ENCODE data around the gene HHIPL1. TPM values are rescaled to one million over a fixed set of nuclear protein-coding genes. Genes with fewer than 3 reads are reported as not detected.

Gene HHIPL1
- total RNA-seq, 1 donor from 2014 or later, result 0.32 TPM

DNA sequence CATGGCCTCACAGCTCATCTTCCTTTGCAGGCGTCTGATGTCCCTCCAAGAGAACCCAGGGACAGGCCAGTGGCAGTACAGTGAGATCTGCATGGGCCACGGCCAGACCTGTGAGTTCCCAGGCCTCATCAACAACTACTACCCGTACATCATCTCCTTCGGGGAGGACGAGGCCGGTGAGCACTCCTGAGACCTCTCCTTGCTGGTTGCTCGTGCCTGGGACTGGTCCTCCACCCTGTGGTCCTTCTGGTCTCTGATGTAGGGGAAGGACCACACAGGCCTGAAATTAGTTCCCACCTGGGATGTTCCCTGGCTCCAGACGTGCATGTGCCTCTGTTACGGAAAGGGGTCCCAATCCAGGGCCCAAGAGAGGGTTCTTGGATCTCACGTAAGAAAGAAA is 17.9 kb downstream of the HHIPL1 start:
- Histone ChIP-seq H3K4me1 (peaks cover 49% of the 10 kb centered on the region), H3K27me3 (no peaks in the 10 kb centered on the region), H4K20me1 (ENCODE audit: low read depth) (peaks cover 3% of the 10 kb centered on the region), H3K4me2 (no peak overlapping the region), H3K79me2 (ENCODE audit: low read depth) (no peaks in the 10 kb centered on the region), H3F3A (ENCODE audit: low read depth) (peaks cover 42% of the 10 kb centered on the region), H3K36me3 (no peaks in the 10 kb centered on the region), H3K9me3 (ENCODE audit: low read depth) (no peaks in the 10 kb centered on the region), H3K27ac (no peak overlapping the region), H2AFZ (replicated peaks) (no peak overlapping the region), H3K4me3 (no peak overlapping the region), H3K9ac (no peak overlapping the region)
- TF ChIP-seq, protein P1, sequence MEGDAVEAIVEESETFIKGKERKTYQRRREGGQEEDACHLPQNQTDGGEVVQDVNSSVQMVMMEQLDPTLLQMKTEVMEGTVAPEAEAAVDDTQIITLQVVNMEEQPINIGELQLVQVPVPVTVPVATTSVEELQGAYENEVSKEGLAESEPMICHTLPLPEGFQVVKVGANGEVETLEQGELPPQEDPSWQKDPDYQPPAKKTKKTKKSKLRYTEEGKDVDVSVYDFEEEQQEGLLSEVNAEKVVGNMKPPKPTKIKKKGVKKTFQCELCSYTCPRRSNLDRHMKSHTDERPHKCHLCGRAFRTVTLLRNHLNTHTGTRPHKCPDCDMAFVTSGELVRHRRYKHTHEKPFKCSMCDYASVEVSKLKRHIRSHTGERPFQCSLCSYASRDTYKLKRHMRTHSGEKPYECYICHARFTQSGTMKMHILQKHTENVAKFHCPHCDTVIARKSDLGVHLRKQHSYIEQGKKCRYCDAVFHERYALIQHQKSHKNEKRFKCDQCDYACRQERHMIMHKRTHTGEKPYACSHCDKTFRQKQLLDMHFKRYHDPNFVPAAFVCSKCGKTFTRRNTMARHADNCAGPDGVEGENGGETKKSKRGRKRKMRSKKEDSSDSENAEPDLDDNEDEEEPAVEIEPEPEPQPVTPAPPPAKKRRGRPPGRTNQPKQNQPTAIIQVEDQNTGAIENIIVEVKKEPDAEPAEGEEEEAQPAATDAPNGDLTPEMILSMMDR (IDR thresholded peaks at IDR 0.05), result no peak
- TF ChIP-seq EZH2 (IDR thresholded peaks at IDR 0.05), result no peak
- TF ChIP-seq EZH2phosphoT487 (IDR thresholded peaks at IDR 0.05), result no peak
- H3K4me3 Mint-ChIP-seq, result no peak overlapping the region
- peaks cover 19% of the 10 kb centered on the region for H3K27me3 Mint-ChIP-seq (ENCODE audit: insufficient read depth, low read depth)
- peaks cover 3% of the 10 kb centered on the region for H3K9me3 Mint-ChIP-seq
- H3K27ac Mint-ChIP-seq, result peak overlapping the region; percentile 100
- peaks cover 2% of the 10 kb centered on the region for H3K36me3 Mint-ChIP-seq
- peaks cover 84% of the 10 kb centered on the region for H3K4me1 Mint-ChIP-seq
- no peak for DNase-seq (ENCODE audit: low spot score)

DNA sequence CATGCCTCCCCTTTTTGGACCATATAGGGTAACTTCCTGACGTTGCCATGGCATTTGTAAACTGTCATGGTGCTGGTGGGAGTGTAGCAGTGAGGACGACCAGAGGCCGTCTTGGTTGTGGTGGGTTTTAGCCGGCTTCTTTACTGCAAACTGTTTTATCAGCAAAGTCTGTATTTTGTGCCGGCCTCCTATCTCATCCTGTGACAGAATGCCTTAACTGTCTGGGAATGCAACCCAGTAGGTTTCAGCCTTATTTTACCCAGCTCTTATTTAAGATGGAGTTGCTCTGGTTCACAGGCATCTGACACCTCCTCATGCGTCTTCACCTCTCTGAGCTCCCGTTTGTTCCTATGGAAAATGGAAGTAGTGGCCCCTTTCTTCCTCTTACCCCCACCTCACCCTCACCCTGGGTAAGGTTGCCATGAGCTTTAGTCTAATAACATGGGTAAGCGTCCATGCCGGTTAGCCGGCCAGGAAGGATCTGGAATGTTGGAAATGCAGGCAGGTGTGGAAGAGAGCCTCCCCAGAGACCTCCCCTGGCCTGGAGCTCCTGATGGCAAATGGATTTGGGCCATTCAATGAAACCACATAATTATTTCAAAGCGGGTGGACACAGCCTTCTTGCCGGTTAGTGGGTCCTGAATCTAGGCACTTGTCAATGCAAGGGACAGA is 18.6 kb downstream of the HHIPL1 start:
- Histone ChIP-seq H4K20me1 (ENCODE audit: low read depth) (peaks cover 3% of the 10 kb centered on the region), H3K27me3 (no peaks in the 10 kb centered on the region), H3K36me3 (no peaks in the 10 kb centered on the region), H3K79me2 (ENCODE audit: low read depth) (no peaks in the 10 kb centered on the region), H3K9me3 (ENCODE audit: low read depth) (no peaks in the 10 kb centered on the region), H3K4me3 (no peak overlapping the region), H3K9ac (no peak overlapping the region), H3K4me2 (peak overlapping the region; percentile 69), H3F3A (ENCODE audit: low read depth) (peaks cover 35% of the 10 kb centered on the region), H3K4me1 (peaks cover 55% of the 10 kb centered on the region), H2AFZ (replicated peaks) (no peak overlapping the region), H3K27ac (no peak overlapping the region)
- DNase-seq (ENCODE audit: low spot score), result no peak
- H3K9me3 Mint-ChIP-seq, result peaks cover 3% of the 10 kb centered on the region
- TF ChIP-seq EZH2phosphoT487 (IDR thresholded peaks at IDR 0.05) (no peak), EZH2 (IDR thresholded peaks at IDR 0.05) (no peak)
- TF ChIP-seq, protein P1 (IDR thresholded peaks at IDR 0.05), result no peak
- H3K36me3 Mint-ChIP-seq, result peaks cover 2% of the 10 kb centered on the region
- H3K4me3 Mint-ChIP-seq, result peak overlapping the region; percentile 59
- peaks cover 22% of the 10 kb centered on the region for H3K27me3 Mint-ChIP-seq (ENCODE audit: insufficient read depth, low read depth)
- H3K27ac Mint-ChIP-seq, result peak overlapping the region; percentile 100
- peaks cover 86% of the 10 kb centered on the region for H3K4me1 Mint-ChIP-seq

DNA sequence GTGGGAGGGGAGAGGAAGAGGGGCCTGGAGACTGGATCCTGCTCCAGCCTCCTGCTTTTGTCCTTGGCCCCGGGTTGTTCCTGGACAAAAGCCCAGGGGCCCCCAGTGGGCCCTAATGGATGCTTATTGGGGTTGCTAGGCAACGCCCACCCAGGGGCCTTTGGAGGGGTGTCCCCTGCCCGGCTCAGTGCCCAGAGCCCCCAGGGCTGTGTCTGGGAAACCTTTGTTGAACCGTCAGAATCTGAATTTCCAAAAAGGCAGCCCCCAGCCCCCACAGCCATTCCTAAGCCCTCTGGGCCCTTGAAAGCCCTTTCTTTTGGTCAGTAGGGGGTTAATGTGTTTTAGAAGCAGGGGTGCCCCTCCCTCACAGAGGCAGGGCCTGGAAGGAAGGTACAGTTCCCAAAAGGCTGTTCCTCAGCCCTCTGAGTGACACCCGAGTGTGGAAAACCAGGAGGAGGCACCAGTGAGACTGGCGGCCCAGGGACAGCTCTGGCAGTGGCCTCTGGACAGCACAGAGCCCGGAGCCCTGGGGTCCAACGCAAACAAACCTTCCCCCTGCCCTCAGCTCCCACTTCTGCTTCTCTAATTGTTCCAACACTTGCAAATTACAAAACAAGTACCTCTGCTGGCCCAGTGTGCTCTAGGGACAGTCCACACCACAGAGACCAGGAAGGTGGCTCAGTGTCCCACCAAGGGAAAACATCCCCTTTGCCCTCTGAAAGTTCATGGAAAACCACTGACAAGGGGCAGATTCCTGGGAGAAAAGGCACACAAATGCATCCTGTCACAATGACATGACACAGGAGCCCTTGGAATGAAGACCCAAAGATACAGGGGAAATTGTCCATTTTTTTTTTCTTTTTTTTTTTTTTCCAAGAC is 19.4 kb downstream of the HHIPL1 start:
- H3K9ac ChIP-seq, result no peak overlapping the region
- H3K4me1 Mint-ChIP-seq, result peaks cover 89% of the 10 kb centered on the region
- peak; percentile 89 for DNase-seq (ENCODE audit: low spot score)

More for the DNA sequence above, 19.4 kb downstream of the HHIPL1 start:
- Histone ChIP-seq H3K4me3 (no peak overlapping the region), H3K27me3 (no peaks in the 10 kb centered on the region), H3K27ac (no peak overlapping the region), H2AFZ (replicated peaks) (no peak overlapping the region), H3K9me3 (ENCODE audit: low read depth) (no peaks in the 10 kb centered on the region), H3F3A (ENCODE audit: low read depth) (peaks cover 37% of the 10 kb centered on the region), H3K79me2 (ENCODE audit: low read depth) (no peaks in the 10 kb centered on the region), H3K4me2 (peak overlapping the region; percentile 69), H4K20me1 (ENCODE audit: low read depth) (peaks cover 3% of the 10 kb centered on the region), H3K36me3 (no peaks in the 10 kb centered on the region), H3K4me1 (peaks cover 63% of the 10 kb centered on the region)
- peak overlapping the region; percentile 77 for H3K4me3 Mint-ChIP-seq
- H3K36me3 Mint-ChIP-seq, result no peaks in the 10 kb centered on the region
- H3K27me3 Mint-ChIP-seq (ENCODE audit: insufficient read depth, low read depth), result peaks cover 22% of the 10 kb centered on the region
- H3K9me3 Mint-ChIP-seq, result no peaks in the 10 kb centered on the region
- TF ChIP-seq, protein P1 (IDR thresholded peaks at IDR 0.05), result peak; percentile 38
- TF ChIP-seq EZH2phosphoT487 (IDR thresholded peaks at IDR 0.05), result no peak
- H3K27ac Mint-ChIP-seq, result peak overlapping the region; percentile 100
